ENCODE measurements around the gene ZFTA. TPM values are rescaled to one million over a fixed set of nuclear protein-coding genes. Genes with fewer than 3 reads are reported as not detected.
A peak's percentile ranks its signal among the peaks of the same experiment; 100 is the strongest.

The ZFTA gene
- total RNA-seq, 1 experiment from 2014 or later = 44.7 TPM

- H3K27ac Mint-ChIP-seq = 0 out of 2 replicates have a peak overlapping the region, but pooled peaks have one; percentile 67
- ATAC-seq (no peak), DNase-seq (ENCODE audit: low spot score) (no peak)
- H3K4me3 Mint-ChIP-seq = no peak overlapping the region
- H3K4me1 Mint-ChIP-seq = peaks cover 6% of the 10 kb centered on the region
- H3K27me3 Mint-ChIP-seq (ENCODE audit: low read depth) = no peaks in the 10 kb centered on the region
- TF ChIP-seq TCF7 (CRISPR knock-in tag; IDR thresholded peaks at IDR 0.05; ENCODE audit: low read depth) (no peak), OVOL2 (CRISPR knock-in tag; IDR thresholded peaks at IDR 0.05; ENCODE audit: borderline replicate concordance) (no peak), CBFB (CRISPR knock-in tag; IDR thresholded peaks at IDR 0.05; ENCODE audit: low read depth) (no peak), IRF2 (CRISPR knock-in tag; IDR thresholded peaks at IDR 0.05; ENCODE audit: borderline replicate concordance, low read depth) (no peak), ZNF219 (CRISPR knock-in tag; IDR thresholded peaks at IDR 0.05; ENCODE audit: borderline replicate concordance) (no peak), ATF1 (CRISPR knock-in tag; IDR thresholded peaks at IDR 0.05) (no peak), AR (CRISPR knock-in tag; IDR thresholded peaks at IDR 0.05) (no peak), TP53 (CRISPR knock-in tag; IDR thresholded peaks at IDR 0.05) (no peak), SMAD4 (CRISPR knock-in tag; IDR thresholded peaks at IDR 0.05) (no peak), ZNF263 (CRISPR knock-in tag; IDR thresholded peaks at IDR 0.05; ENCODE audit: low read depth) (no peak), MYBL2 (CRISPR knock-in tag; IDR thresholded peaks at IDR 0.05) (no peak), NR2C2 (CRISPR knock-in tag; IDR thresholded peaks at IDR 0.05) (no peak), SMAD3 (CRISPR knock-in tag; IDR thresholded peaks at IDR 0.05; ENCODE audit: borderline replicate concordance) (no peak), ZNF396 (CRISPR knock-in tag; IDR thresholded peaks at IDR 0.05; ENCODE audit: borderline replicate concordance) (no peak), SP1 (CRISPR knock-in tag; conservative IDR thresholded peaks at IDR 0.05) (no peak)
- TF ChIP-seq, protein P1, sequence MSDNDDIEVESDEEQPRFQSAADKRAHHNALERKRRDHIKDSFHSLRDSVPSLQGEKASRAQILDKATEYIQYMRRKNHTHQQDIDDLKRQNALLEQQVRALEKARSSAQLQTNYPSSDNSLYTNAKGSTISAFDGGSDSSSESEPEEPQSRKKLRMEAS (CRISPR knock-in tag; IDR thresholded peaks at IDR 0.05) = no peak
- TF ChIP-seq, protein P2, sequence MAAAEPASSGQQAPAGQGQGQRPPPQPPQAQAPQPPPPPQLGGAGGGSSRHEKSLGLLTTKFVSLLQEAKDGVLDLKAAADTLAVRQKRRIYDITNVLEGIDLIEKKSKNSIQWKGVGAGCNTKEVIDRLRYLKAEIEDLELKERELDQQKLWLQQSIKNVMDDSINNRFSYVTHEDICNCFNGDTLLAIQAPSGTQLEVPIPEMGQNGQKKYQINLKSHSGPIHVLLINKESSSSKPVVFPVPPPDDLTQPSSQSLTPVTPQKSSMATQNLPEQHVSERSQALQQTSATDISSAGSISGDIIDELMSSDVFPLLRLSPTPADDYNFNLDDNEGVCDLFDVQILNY (CRISPR knock-in tag; IDR thresholded peaks at IDR 0.05) = no peak
- TF ChIP-seq, protein P3, sequence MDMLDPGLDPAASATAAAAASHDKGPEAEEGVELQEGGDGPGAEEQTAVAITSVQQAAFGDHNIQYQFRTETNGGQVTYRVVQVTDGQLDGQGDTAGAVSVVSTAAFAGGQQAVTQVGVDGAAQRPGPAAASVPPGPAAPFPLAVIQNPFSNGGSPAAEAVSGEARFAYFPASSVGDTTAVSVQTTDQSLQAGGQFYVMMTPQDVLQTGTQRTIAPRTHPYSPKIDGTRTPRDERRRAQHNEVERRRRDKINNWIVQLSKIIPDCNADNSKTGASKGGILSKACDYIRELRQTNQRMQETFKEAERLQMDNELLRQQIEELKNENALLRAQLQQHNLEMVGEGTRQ (CRISPR knock-in tag; IDR thresholded peaks at IDR 0.05) = no peak
- ChIA-PET POLR2A (no interaction called here), CTCF (interaction anchor here (0.7 to 3.5 kb wide), 6 partner anchors 22 to 832 kb away, joined by 3 to 11 read pairs (median 4); partner anchors contain the start of genes ATL3 and MARK2)
- no peaks in the 10 kb centered on the region for H3K36me3 Mint-ChIP-seq
- no peaks in the 10 kb centered on the region for H3K9me3 Mint-ChIP-seq
Observed at GRCh38 chr11:63737718-63738117, 30.9 kb downstream of the ZFTA start.

GRCh38 chr11:63736864-63737263 is 31.7 kb downstream of the ZFTA start:
- Mint-ChIP-seq H3K27me3 (ENCODE audit: low read depth) (no peaks in the 10 kb centered on the region), H3K36me3 (no peaks in the 10 kb centered on the region), H3K4me3 (no peak overlapping the region), H3K27ac (peak overlapping the region; percentile 78; the same call in 1 of the 2 replicates), H3K9me3 (no peaks in the 10 kb centered on the region), H3K4me1 (peaks cover 6% of the 10 kb centered on the region)
- DNase-seq (ENCODE audit: low spot score) (no peak), ATAC-seq (no peak)
- CTCF ChIA-PET = interaction anchor here (0.7 to 3.5 kb wide), 4 partner anchors 26 to 831 kb away, joined by 3 to 11 read pairs (median 4); partner anchors contain the start of gene ATL3
- POLR2A ChIA-PET = interaction anchor here (0.6 kb wide), 1 partner anchor 12 kb away, joined by 5 read pairs; no protein-coding TSS in a partner anchor
- TF ChIP-seq, protein P4, sequence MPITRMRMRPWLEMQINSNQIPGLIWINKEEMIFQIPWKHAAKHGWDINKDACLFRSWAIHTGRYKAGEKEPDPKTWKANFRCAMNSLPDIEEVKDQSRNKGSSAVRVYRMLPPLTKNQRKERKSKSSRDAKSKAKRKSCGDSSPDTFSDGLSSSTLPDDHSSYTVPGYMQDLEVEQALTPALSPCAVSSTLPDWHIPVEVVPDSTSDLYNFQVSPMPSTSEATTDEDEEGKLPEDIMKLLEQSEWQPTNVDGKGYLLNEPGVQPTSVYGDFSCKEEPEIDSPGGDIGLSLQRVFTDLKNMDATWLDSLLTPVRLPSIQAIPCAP (CRISPR knock-in tag; IDR thresholded peaks at IDR 0.05) = no peak
- TF ChIP-seq CTCF (IDR thresholded peaks at IDR 0.05) = no peak
- TF ChIP-seq, protein P5, sequence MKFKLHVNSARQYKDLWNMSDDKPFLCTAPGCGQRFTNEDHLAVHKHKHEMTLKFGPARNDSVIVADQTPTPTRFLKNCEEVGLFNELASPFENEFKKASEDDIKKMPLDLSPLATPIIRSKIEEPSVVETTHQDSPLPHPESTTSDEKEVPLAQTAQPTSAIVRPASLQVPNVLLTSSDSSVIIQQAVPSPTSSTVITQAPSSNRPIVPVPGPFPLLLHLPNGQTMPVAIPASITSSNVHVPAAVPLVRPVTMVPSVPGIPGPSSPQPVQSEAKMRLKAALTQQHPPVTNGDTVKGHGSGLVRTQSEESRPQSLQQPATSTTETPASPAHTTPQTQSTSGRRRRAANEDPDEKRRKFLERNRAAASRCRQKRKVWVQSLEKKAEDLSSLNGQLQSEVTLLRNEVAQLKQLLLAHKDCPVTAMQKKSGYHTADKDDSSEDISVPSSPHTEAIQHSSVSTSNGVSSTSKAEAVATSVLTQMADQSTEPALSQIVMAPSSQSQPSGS (CRISPR knock-in tag; IDR thresholded peaks at IDR 0.05; ENCODE audit: borderline replicate concordance, low read depth) = no peak
- TF ChIP-seq KAT7 (CRISPR knock-in tag; IDR thresholded peaks at IDR 0.05; ENCODE audit: borderline replicate concordance) = no peak
- no peak for TF ChIP-seq ESRRA (CRISPR knock-in tag; IDR thresholded peaks at IDR 0.05; ENCODE audit: borderline replicate concordance)
- TF ChIP-seq NR1H2 (CRISPR knock-in tag; IDR thresholded peaks at IDR 0.05) = no peak
- no peak for TF ChIP-seq TP53 (CRISPR knock-in tag; IDR thresholded peaks at IDR 0.05)
- no peak for TF ChIP-seq ZNF219 (CRISPR knock-in tag; IDR thresholded peaks at IDR 0.05; ENCODE audit: borderline replicate concordance)
- TF ChIP-seq SMAD4 (CRISPR knock-in tag; IDR thresholded peaks at IDR 0.05) = no peak
